Endothelial cell of umbilical vein (primary cell): ENCODE results near the gene SLC45A1. TPM values are rescaled to one million over a fixed set of nuclear protein-coding genes. Genes with fewer than 3 reads are reported as not detected.

Source experiments
- BruUV-seq: library from RNA; stranded (reverse); fragments of 400-500 nt; replicated peaks from 2 replicates; lab custom pipeline; 2021; lab: Mats Ljungman, UMichigan
- CTCF ChIA-PET: fragments of 300-600, 350-600 bp; sonication (Branson Sonifier 250); formaldehyde crosslinking; loops from one replicate; lab custom pipeline; 2021; ENCODE audit warnings: antibody characterized with exemption, inconsistent platforms; lab: Charles Lee
- POLR2A ChIA-PET: fragments of 300-600, 350-600 bp; sonication (Branson Sonifier 250); formaldehyde crosslinking; loops from one replicate; lab custom pipeline; 2021; ENCODE audit warnings: antibody characterized with exemption, inconsistent platforms; lab: Charles Lee
- DNase-seq: peaks from one replicate; pipeline ENCODE4 v3.0.0-alpha.2; 2011; ENCODE audit warnings: low read depth, low spot score
- FAIRE-seq: peaks from 2 replicates; lab custom pipeline; 2011; peaks lifted over from hg19 to GRCh38; lab: Jason Lieb, UNC
- H2AFZ ChIP-seq: 2 replicates; pipeline ENCODE4 v1.6.0; 2012; ENCODE audit warnings: low read depth, low read length, control low read depth, inconsistent platforms
- H3K27ac ChIP-seq: 2 replicates; pipeline ENCODE4 v1.5.1; 2011; ENCODE audit warnings: low read depth, mild to moderate bottlenecking, control low read depth, low read length, moderate library complexity; ENCODE audit not compliant: insufficient read depth
- H3K27me3 ChIP-seq, 2 experiments: 2 replicates each; pipeline versions ENCODE4 v1.6.0 to v1.6.1; 2011; ENCODE audit warnings: low read length in 2 of 2, mixed read lengths in 1 of 2; ENCODE audit not compliant: control insufficient read depth in 2 of 2, insufficient read depth in 2 of 2
- H3K36me3 ChIP-seq, 2 experiments: 2 replicates in 1 of 2; 3 replicates in 1 of 2; pipeline ENCODE4 v1.5.1; 2011; ENCODE audit warnings: low read length in 2 of 2, mild to moderate bottlenecking in 1 of 2, moderate library complexity in 1 of 2; ENCODE audit not compliant: control insufficient read depth in 2 of 2, insufficient read depth in 2 of 2; ENCODE audit errors: extremely low read depth in 1 of 2
- H3K4me1 ChIP-seq: 3 replicates; pipeline ENCODE4 v1.5.1; 2011; ENCODE audit warnings: mild to moderate bottlenecking, low read length; ENCODE audit not compliant: control insufficient read depth, insufficient read depth; ENCODE audit errors: extremely low read depth
- H3K4me2 ChIP-seq: 2 replicates; pipeline ENCODE4 v1.6.1; 2011; ENCODE audit warnings: low read length, control low read depth, mixed read lengths; ENCODE audit not compliant: insufficient read depth
- H3K4me3 ChIP-seq, 3 experiments: fragments of 200-600 bp in 1 of 3; sonication (generic), shearing (Covaris generic) in 1 of 3; replicated peaks in 1 of 3; 2 replicates each; pipeline ENCODE4 v1.5.1; 2011 to 2016; ENCODE audit warnings: control low read depth in 3 of 3, low read length in 3 of 3, mild to moderate bottlenecking in 2 of 3, inconsistent platforms in 1 of 3, low read depth in 1 of 3, moderate library complexity in 1 of 3; ENCODE audit not compliant: insufficient read depth in 1 of 3
- H3K79me2 ChIP-seq: 2 replicates; pipeline ENCODE4 v1.6.0; 2012; ENCODE audit warnings: low read length, inconsistent platforms; ENCODE audit not compliant: control insufficient read depth, insufficient read depth
- H3K9ac ChIP-seq: replicated peaks from 2 replicates; pipeline ENCODE3; 2011; ENCODE audit warnings: low read length, control low read depth; ENCODE audit not compliant: insufficient read depth; ENCODE audit errors: extremely low read depth
- H3K9me1 ChIP-seq: replicated peaks from 3 replicates; pipeline ENCODE4 v1.6.0; 2011; ENCODE audit warnings: mild to moderate bottlenecking, low read length; ENCODE audit not compliant: control insufficient read depth, insufficient read depth; ENCODE audit errors: extremely low read depth
- H3K9me3 ChIP-seq: replicated peaks from 2 replicates; pipeline ENCODE4 v1.5.1; 2012; ENCODE audit warnings: low read length, inconsistent platforms; ENCODE audit not compliant: control insufficient read depth, insufficient read depth
- H4K20me1 ChIP-seq: replicated peaks from 2 replicates; pipeline ENCODE3; 2011; ENCODE audit warnings: mild to moderate bottlenecking, low read length; ENCODE audit not compliant: control insufficient read depth, insufficient read depth; ENCODE audit errors: extremely low read depth
- CTCF ChIP-seq, 2 donors: IDR thresholded peaks; 1 replicate in 1 of 2; 2 replicates in 1 of 2; pipeline ENCODE4 v1.5.1; 2011; ENCODE audit warnings: low read length in 2 of 2, mild to moderate bottlenecking in 2 of 2, moderate library complexity in 2 of 2, control low read depth in 1 of 2, inconsistent platforms in 1 of 2, low read depth in 1 of 2; ENCODE audit not compliant: insufficient read depth in 1 of 2; ENCODE audit errors: extremely low read depth in 1 of 2
- EZH2 ChIP-seq: IDR thresholded peaks from 2 replicates; pipeline ENCODE4 v1.6.1; 2012; ENCODE audit warnings: borderline replicate concordance, low read depth, mild to moderate bottlenecking, moderate library complexity, low read length, inconsistent platforms; ENCODE audit not compliant: severe bottlenecking
- FOS ChIP-seq: IDR thresholded peaks from 2 replicates; pipeline ENCODE4 v1.6.1; 2011; ENCODE audit warnings: mild to moderate bottlenecking, low read length, moderate library complexity, borderline replicate concordance; ENCODE audit not compliant: insufficient read depth
- GATA2 ChIP-seq: IDR thresholded peaks from 2 replicates; pipeline ENCODE4 v1.7.0; 2011; ENCODE audit warnings: low read depth, mild to moderate bottlenecking, moderate library complexity, mixed read lengths, low read length; ENCODE audit not compliant: insufficient read length, insufficient read depth
- JUN ChIP-seq: IDR thresholded peaks from 2 replicates; pipeline ENCODE4 v1.6.1; 2011; ENCODE audit warnings: borderline replicate concordance, low read depth; ENCODE audit not compliant: insufficient read length, insufficient read depth
- MAX ChIP-seq: IDR thresholded peaks from 2 replicates; pipeline ENCODE4 v1.6.1; 2011; ENCODE audit not compliant: insufficient read depth, insufficient read length
- MYC ChIP-seq: IDR thresholded peaks from one replicate; pipeline ENCODE4 v1.6.1; 2011; ENCODE audit warnings: mild to moderate bottlenecking, low read depth, low read length
- POLR2A ChIP-seq: IDR thresholded peaks from 2 replicates; pipeline ENCODE4 v1.6.1; 2012; ENCODE audit warnings: low read depth, mild to moderate bottlenecking, control low read depth, low read length
- POLR2AphosphoS5 ChIP-seq: IDR thresholded peaks from 2 replicates; pipeline ENCODE4 v1.6.1; 2012; ENCODE audit warnings: low read depth, mild to moderate bottlenecking, control low read depth, low read length, moderate library complexity; ENCODE audit not compliant: insufficient read depth
- dilution Hi-C: fragments of 300-500 bp; cut with MboI; formaldehyde crosslinking; loops from one replicate; pipeline ENCODE4 v1.15.0; 2019; ENCODE audit warnings: low sequenced_read_pairs; ENCODE audit not compliant: extremely low pct_ligation_motif_present
- intact Hi-C: fragments of 100-400 bp; cut with micrococcal nuclease; formaldehyde crosslinking; loops from one replicate; pipeline ENCODE4 v1.10.0; 2022
- polyA plus RNA-seq, 4 experiments: library from polyadenylated mRNA; depleted of rRNA in 3 of 4; stranded (reverse) in 3 of 4; unstranded in 1 of 4; fragments of >200 nt; gene quantifications; 2 replicates each; pipeline versions ENCODE4 v1.2.1 to v1.2.3, GENCODE V29; 2011 to 2012; ENCODE audit warnings: missing spikeins in 1 of 4
- total RNA-seq: library from RNA; stranded (reverse); gene quantifications from 2 replicates; pipeline ENCODE4 v1.2.3, GENCODE V29; 2021

The SLC45A1 gene
- total and polyA plus RNA-seq, 2 donors (not counting 3 experiments of a cell fraction or from before 2014, with no cell fraction given), result 1.3 to 1.4 TPM

GRCh38 chr1:8297245-8297644 is 20.7 kb upstream of the SLC45A1 start:
- no peak overlapping the region for H3K9ac ChIP-seq
- CTCF ChIA-PET, result interaction anchor here (0.6 to 1.6 kb wide), 3 partner anchors 23 to 322 kb away, joined by 3 to 4 read pairs (median 3); no protein-coding TSS in a partner anchor
- no peak overlapping the region for H2AFZ ChIP-seq
- DNase-seq (no peak), FAIRE-seq (no peak)
- H3K79me2 ChIP-seq, result no peaks in the 10 kb centered on the region
- H3K36me3 ChIP-seq, result no peaks in the 10 kb centered on the region
- POLR2A ChIA-PET, result no interaction called here
- H3K27me3 ChIP-seq, result peaks cover 0 to 2% of the 10 kb centered on the region in 2 experiments
- H3K4me3 ChIP-seq, result no peak overlapping the region
- H3K9me1 ChIP-seq, result no peaks in the 10 kb centered on the region
- no peaks in the 10 kb centered on the region for H4K20me1 ChIP-seq
- H3K4me2 ChIP-seq, result no peak overlapping the region
- dilution Hi-C loops, result no loop called here
- TF ChIP-seq POLR2AphosphoS5, result no peak
- H3K9me3 ChIP-seq, result no peaks in the 10 kb centered on the region
- no TSS peak for BruUV-seq
- intact Hi-C loops, result no loop called here
- no peak overlapping the region for H3K27ac ChIP-seq
- H3K4me1 ChIP-seq, result no peaks in the 10 kb centered on the region

- Histone ChIP-seq H3K4me1 (no peaks in the 10 kb centered on the region), H3K9ac (no peak overlapping the region), H3K4me2 (no peak overlapping the region), H3K4me3 (no peak overlapping the region), H2AFZ (no peak overlapping the region), H3K27ac (no peak overlapping the region), H3K27me3 (peaks cover 0 to 2% of the 10 kb centered on the region in 2 experiments), H3K9me3 (no peaks in the 10 kb centered on the region), H3K9me1 (no peaks in the 10 kb centered on the region), H4K20me1 (no peaks in the 10 kb centered on the region), H3K79me2 (no peaks in the 10 kb centered on the region), H3K36me3 (no peaks in the 10 kb centered on the region)
- no peak for FAIRE-seq
- POLR2A ChIA-PET, result no interaction called here
- no TSS peak for BruUV-seq
- dilution Hi-C loops, result no loop called here
- intact Hi-C loops, result no loop called here
- TF ChIP-seq POLR2AphosphoS5 (no peak), GATA2 (no peak), JUN (no peak), FOS (no peak), POLR2A (no peak), MAX (no peak), MYC (no peak), EZH2 (no peak), CTCF (IDR thresholded peaks at IDR 0.05; ENCODE audit: extremely low read depth in 1 of 2, insufficient read depth in 1 of 2, low read depth in 1 of 2, low read length in 2 of 2) (no peak)
- no peak for DNase-seq
- CTCF ChIA-PET, result interaction anchor here (0.8 kb wide), 1 partner anchor 14 kb away, joined by 3 read pairs; no protein-coding TSS in a partner anchor
Measured at GRCh38 chr1:8299963-8300362, 18.0 kb upstream of the SLC45A1 start.
